ENCODE results near the gene TLE1. TPM values are rescaled to one million over a fixed set of nuclear protein-coding genes. Genes with fewer than 3 reads are reported as not detected.

TLE1 gene
- total RNA-seq, 1 donor from 2014 or later: 9.8 TPM

- ATAC-seq (peak; percentile 41), DNase-seq (ENCODE audit: missing footprints) (peak; percentile 80)
- intact Hi-C loops (cut with DNase I): loop anchor here (10.0 kb wide), 3 partner anchors 136 to 806 kb away; no protein-coding TSS in a partner anchor
Observed at GRCh38 chr9:81688262-81689092, 870 bp downstream of the TLE1 start.

- ATAC-seq: no peak
- intact Hi-C loops (cut with DNase I): loop anchor here (1.0 to 10.0 kb wide), 4 partner anchors 137 to 807 kb away; no protein-coding TSS in a partner anchor
Observed at GRCh38 chr9:81687521-81688261, 1.7 kb downstream of the TLE1 start.

GRCh38 chr9:81686614-81687520 is 2.5 kb downstream of the TLE1 start:
- peak; percentile 28 for ATAC-seq
- intact Hi-C loops (cut with DNase I): loop anchor here (1.0 to 10.0 kb wide), 4 partner anchors 138 to 808 kb away; no protein-coding TSS in a partner anchor
- DNase-seq (ENCODE audit: missing footprints): peak; percentile 90

More at GRCh38 chr9:81687521-81688261, 1.7 kb downstream of the TLE1 start:
- peak; percentile 78 for DNase-seq (ENCODE audit: missing footprints)

GRCh38 chr9:81685763-81686613 is 3.4 kb downstream of the TLE1 start:
- DNase-seq (ENCODE audit: missing footprints): no peak
- intact Hi-C loops (cut with DNase I): loop anchor here (10.0 kb wide), 3 partner anchors 139 to 809 kb away; no protein-coding TSS in a partner anchor
- ATAC-seq: no peak

- ATAC-seq: no peak
- intact Hi-C loops (cut with DNase I): loop anchor here (10.0 kb wide), 3 partner anchors 140 to 810 kb away; no protein-coding TSS in a partner anchor
- DNase-seq (ENCODE audit: missing footprints): no peak
Observed at GRCh38 chr9:81684635-81685034, 4.7 kb downstream of the TLE1 start.

- no peak for ATAC-seq
- no peak for DNase-seq (ENCODE audit: missing footprints)
- intact Hi-C loops (cut with DNase I): loop anchor here (10.0 kb wide), 3 partner anchors 141 to 811 kb away; no protein-coding TSS in a partner anchor
Observed at GRCh38 chr9:81683704-81684103, 5.6 kb downstream of the TLE1 start.

- ATAC-seq (no peak), DNase-seq (ENCODE audit: missing footprints) (no peak)
- intact Hi-C loops (cut with DNase I): loop anchor here (10.0 kb wide), 3 partner anchors 142 to 812 kb away; no protein-coding TSS in a partner anchor
Observed at GRCh38 chr9:81683238-81683637, 6.1 kb downstream of the TLE1 start.

GRCh38 chr9:81682797-81683196 is 6.5 kb downstream of the TLE1 start:
- no peak for DNase-seq (ENCODE audit: missing footprints)
- intact Hi-C loops (cut with DNase I): loop anchor here (10.0 kb wide), 3 partner anchors 142 to 812 kb away; no protein-coding TSS in a partner anchor
- no peak for ATAC-seq

- no peak for ATAC-seq
- intact Hi-C loops (cut with DNase I): loop anchor here (10.0 kb wide), 3 partner anchors 143 to 813 kb away; no protein-coding TSS in a partner anchor
- no peak for DNase-seq (ENCODE audit: missing footprints)
Observed at GRCh38 chr9:81682177-81682576, 7.2 kb downstream of the TLE1 start.

- DNase-seq (ENCODE audit: missing footprints): no peak
- no peak for ATAC-seq
- intact Hi-C loops (cut with DNase I): loop anchor here (10.0 kb wide), 3 partner anchors 144 to 814 kb away; no protein-coding TSS in a partner anchor
Observed at GRCh38 chr9:81680506-81680905, 8.8 kb downstream of the TLE1 start.

- intact Hi-C loops (cut with DNase I): loop anchor here (10.0 kb wide), 3 partner anchors 145 to 815 kb away; no protein-coding TSS in a partner anchor
- ATAC-seq: no peak
- no peak for DNase-seq (ENCODE audit: missing footprints)
Observed at GRCh38 chr9:81680006-81680405, 9.3 kb downstream of the TLE1 start.

GRCh38 chr9:81678088-81678487 is 11.3 kb downstream of the TLE1 start:
- intact Hi-C loops (cut with DNase I): no loop called here
- no peak for DNase-seq (ENCODE audit: missing footprints)
- no peak for ATAC-seq

GRCh38 chr9:81676395-81676794 is 13.0 kb downstream of the TLE1 start:
- intact Hi-C loops (cut with DNase I): no loop called here
- DNase-seq (ENCODE audit: missing footprints) (no peak), ATAC-seq (no peak)

GRCh38 chr9:81673310-81673709 is 16.0 kb downstream of the TLE1 start:
- no peak for DNase-seq (ENCODE audit: missing footprints)
- ATAC-seq: no peak
- intact Hi-C loops (cut with DNase I): loop anchor here (5.0 kb wide), 2 partner anchors 76 to 206 kb away; no protein-coding TSS in a partner anchor

GRCh38 chr9:81671880-81672280 is 17.5 kb downstream of the TLE1 start:
- DNase-seq (ENCODE audit: missing footprints) (peak; percentile 90), ATAC-seq (peak; percentile 99)
- intact Hi-C loops (cut with DNase I): loop anchor here (5.0 kb wide), 2 partner anchors 75 to 205 kb away; no protein-coding TSS in a partner anchor

- no peak for DNase-seq (ENCODE audit: missing footprints)
- intact Hi-C loops (cut with DNase I): loop anchor here (5.0 kb wide), 3 partner anchors 48 to 203 kb away; no protein-coding TSS in a partner anchor
- ATAC-seq: no peak
Observed at GRCh38 chr9:81669866-81670265, 19.5 kb downstream of the TLE1 start.

Data from Right ventricle myocardium inferior (tissue), 1 donor.